Measurements from ENCODE around the gene TRIM17. TPM values are rescaled to one million over a fixed set of nuclear protein-coding genes. Genes with fewer than 3 reads are reported as not detected.

TRIM17 gene
- total RNA-seq, 2 experiments from 2014 or later: 2.6 to 2.8 TPM

- no peak for ATAC-seq
- H3K36me3 Mint-ChIP-seq: peaks cover 68% of the 10 kb centered on the region
- H3K4me3 Mint-ChIP-seq: no peak overlapping the region
- CTCF ChIA-PET: no interaction called here
- no peaks in the 10 kb centered on the region for H3K27me3 Mint-ChIP-seq
- peaks cover 49% of the 10 kb centered on the region for H3K4me1 Mint-ChIP-seq
- no peak for DNase-seq
- H3K9me3 Mint-ChIP-seq (ENCODE audit: low read depth): no peaks in the 10 kb centered on the region
- H3K27ac Mint-ChIP-seq: no peak overlapping the region
Measured at GRCh38 chr1:228400237-228400651, 16.4 kb downstream of the TRIM17 start.

- Mint-ChIP-seq H3K4me1 (peaks cover 43% of the 10 kb centered on the region), H3K4me3 (no peak overlapping the region), H3K36me3 (peaks cover 66% of the 10 kb centered on the region), H3K27ac (peak overlapping the region; percentile 47), H3K27me3 (no peaks in the 10 kb centered on the region), H3K9me3 (ENCODE audit: low read depth) (no peaks in the 10 kb centered on the region)
- ATAC-seq (no peak), DNase-seq (no peak)
- CTCF ChIA-PET: no interaction called here
Measured at GRCh38 chr1:228399531-228400236, 17.0 kb downstream of the TRIM17 start.

GRCh38 chr1:228398741-228399461, 17.8 kb downstream of the TRIM17 start:
- H3K27ac Mint-ChIP-seq: no peak overlapping the region
- ATAC-seq (no peak), DNase-seq (no peak)
- H3K27me3 Mint-ChIP-seq: no peaks in the 10 kb centered on the region
- H3K36me3 Mint-ChIP-seq: peaks cover 58% of the 10 kb centered on the region
- peaks cover 35% of the 10 kb centered on the region for H3K4me1 Mint-ChIP-seq
- CTCF ChIA-PET: no interaction called here
- no peaks in the 10 kb centered on the region for H3K9me3 Mint-ChIP-seq (ENCODE audit: low read depth)
- no peak overlapping the region for H3K4me3 Mint-ChIP-seq

- Mint-ChIP-seq H3K27ac (no peak overlapping the region), H3K4me3 (no peak overlapping the region), H3K4me1 (peaks cover 26% of the 10 kb centered on the region), H3K27me3 (no peaks in the 10 kb centered on the region), H3K9me3 (ENCODE audit: low read depth) (no peaks in the 10 kb centered on the region), H3K36me3 (peaks cover 52% of the 10 kb centered on the region)
- ATAC-seq (no peak), DNase-seq (no peak)
- CTCF ChIA-PET: no interaction called here
Measured at GRCh38 chr1:228397966-228398365, 18.7 kb downstream of the TRIM17 start.

GRCh38 chr1:228396770-228397662, 19.6 kb downstream of the TRIM17 start:
- no peak for ATAC-seq
- no peaks in the 10 kb centered on the region for H3K9me3 Mint-ChIP-seq (ENCODE audit: low read depth)
- peaks cover 44% of the 10 kb centered on the region for H3K36me3 Mint-ChIP-seq
- CTCF ChIA-PET: no interaction called here
- no peak overlapping the region for H3K4me3 Mint-ChIP-seq
- no peak for DNase-seq
- H3K4me1 Mint-ChIP-seq: peaks cover 16% of the 10 kb centered on the region
- H3K27ac Mint-ChIP-seq: no peak overlapping the region
- no peaks in the 10 kb centered on the region for H3K27me3 Mint-ChIP-seq

- peaks cover 30% of the 10 kb centered on the region for H3K36me3 Mint-ChIP-seq
- CTCF ChIA-PET: no interaction called here
- ATAC-seq: no peak
Measured at GRCh38 chr1:228394571-228395394, 21.9 kb downstream of the TRIM17 start.

GRCh38 chr1:228393811-228394570, 22.7 kb downstream of the TRIM17 start:
- Mint-ChIP-seq H3K27ac (peak overlapping the region; percentile 40), H3K36me3 (peaks cover 27% of the 10 kb centered on the region), H3K9me3 (ENCODE audit: low read depth) (no peaks in the 10 kb centered on the region), H3K4me1 (peaks cover 7% of the 10 kb centered on the region), H3K27me3 (no peaks in the 10 kb centered on the region), H3K4me3 (no peak overlapping the region)
- CTCF ChIA-PET: interaction anchor here (1.0 kb wide), 1 partner anchor 82 kb away, joined by 3 read pairs; no protein-coding TSS in a partner anchor
- ATAC-seq (no peak), DNase-seq (no peak)

More at GRCh38 chr1:228394571-228395394, 21.9 kb downstream of the TRIM17 start:
- H3K4me3 Mint-ChIP-seq: no peak overlapping the region
- no peaks in the 10 kb centered on the region for H3K9me3 Mint-ChIP-seq (ENCODE audit: low read depth)
- no peak for DNase-seq
- no peaks in the 10 kb centered on the region for H3K27me3 Mint-ChIP-seq
- H3K4me1 Mint-ChIP-seq: peaks cover 10% of the 10 kb centered on the region
- H3K27ac Mint-ChIP-seq: no peak overlapping the region

- no peaks in the 10 kb centered on the region for H3K27me3 Mint-ChIP-seq
- no peak overlapping the region for H3K4me3 Mint-ChIP-seq
- ATAC-seq: no peak
- H3K27ac Mint-ChIP-seq: peak overlapping the region; percentile 49
- DNase-seq: no peak
- H3K36me3 Mint-ChIP-seq: peaks cover 23% of the 10 kb centered on the region
- no peaks in the 10 kb centered on the region for H3K9me3 Mint-ChIP-seq (ENCODE audit: low read depth)
- CTCF ChIA-PET: interaction anchor here (0.7 to 1.0 kb wide), 2 partner anchors 83 to 119 kb away, joined by 3 read pairs; no protein-coding TSS in a partner anchor
- peaks cover 7% of the 10 kb centered on the region for H3K4me1 Mint-ChIP-seq
Measured at GRCh38 chr1:228393268-228393701, 23.4 kb downstream of the TRIM17 start.

- DNase-seq: no peak
- no peak overlapping the region for H3K27ac Mint-ChIP-seq
- ATAC-seq: no peak
- no peaks in the 10 kb centered on the region for H3K9me3 Mint-ChIP-seq (ENCODE audit: low read depth)
- CTCF ChIA-PET: interaction anchor here (0.7 to 1.0 kb wide), 2 partner anchors 84 to 120 kb away, joined by 3 read pairs; no protein-coding TSS in a partner anchor
- peaks cover 17% of the 10 kb centered on the region for H3K36me3 Mint-ChIP-seq
- no peak overlapping the region for H3K4me3 Mint-ChIP-seq
- H3K4me1 Mint-ChIP-seq: no peaks in the 10 kb centered on the region
- no peaks in the 10 kb centered on the region for H3K27me3 Mint-ChIP-seq
Measured at GRCh38 chr1:228392111-228392936, 24.3 kb downstream of the TRIM17 start.

GRCh38 chr1:228391411-228392020, 25.1 kb downstream of the TRIM17 start:
- CTCF ChIA-PET: no interaction called here

GRCh38 chr1:228390649-228391048, 26.0 kb downstream of the TRIM17 start:
- Mint-ChIP-seq H3K27ac (no peak overlapping the region), H3K9me3 (ENCODE audit: low read depth) (no peaks in the 10 kb centered on the region), H3K36me3 (peaks cover 9% of the 10 kb centered on the region), H3K4me3 (no peak overlapping the region), H3K4me1 (no peaks in the 10 kb centered on the region), H3K27me3 (peaks cover 5% of the 10 kb centered on the region)
- CTCF ChIA-PET: no interaction called here
- ATAC-seq (no peak), DNase-seq (no peak)

More at GRCh38 chr1:228391411-228392020, 25.1 kb downstream of the TRIM17 start:
- Mint-ChIP-seq H3K36me3 (peaks cover 16% of the 10 kb centered on the region), H3K27ac (no peak overlapping the region), H3K9me3 (ENCODE audit: low read depth) (no peaks in the 10 kb centered on the region), H3K27me3 (peaks cover under 1% of the 10 kb centered on the region), H3K4me3 (no peak overlapping the region), H3K4me1 (no peaks in the 10 kb centered on the region)
- ATAC-seq: no peak
- no peak for DNase-seq

Measured in activated CD8-positive, alpha-beta memory T cell treated with anti-CD3 and anti-CD28 coated beads, Interleukin-2, amount 10 ng/mL, durations not matched to agents 7 days and 5 days (primary cell).